Nucleus accumbens (tissue), 56 donors: ENCODE results near the gene INPP5D.
"Not testable (repeated sequence)": the region's sequence is repeated elsewhere in the genome, so short reads cannot be mapped to it uniquely, and the experiment has no call there.

Source experiments
- DNase-seq, 56 donors: peaks; one replicate each; lab custom pipeline; 2025; lab: John Stamatoyannopoulos, UW

Gene INPP5D

GRCh38 chr2:233049194-233049761 is 10.9 kb upstream of the INPP5D start:
- DNase-seq: no peak

- DNase-seq: no peak
These were observed 8.6 kb upstream of the INPP5D start for GRCh38 chr2:233051241-233052149.

GRCh38 chr2:233052517-233052916 is 7.6 kb upstream of the INPP5D start:
- not testable (repeated sequence) for DNase-seq

GRCh38 chr2:233053928-233054784 is 6.0 kb upstream of the INPP5D start:
- peak in 31 of 56 donors; percentile 9 to 72 (median 37) for DNase-seq

- DNase-seq: no peak
These were observed 4.8 kb upstream of the INPP5D start for GRCh38 chr2:233055362-233055761.

GRCh38 chr2:233056961-233057605 is 3.1 kb upstream of the INPP5D start:
- no peak for DNase-seq

- DNase-seq: no peak
These were observed 1.2 kb upstream of the INPP5D start for GRCh38 chr2:233058717-233059546.

- DNase-seq: no peak
These were observed 670 bp upstream of the INPP5D start for GRCh38 chr2:233059547-233059796.

- DNase-seq: no peak
These were observed 398 bp downstream of the INPP5D start for GRCh38 chr2:233060501-233060979.

- DNase-seq: no peak
These were observed 943 bp downstream of the INPP5D start for GRCh38 chr2:233060980-233061590.

GRCh38 chr2:233061591-233062450 is 1.7 kb downstream of the INPP5D start:
- peak in 2 of 56 donors; percentile 24 to 26 for DNase-seq

GRCh38 chr2:233062451-233062850 is 2.3 kb downstream of the INPP5D start:
- no peak for DNase-seq

GRCh38 chr2:233062946-233063268 is 2.8 kb downstream of the INPP5D start:
- no peak for DNase-seq

GRCh38 chr2:233063269-233063975 is 3.3 kb downstream of the INPP5D start:
- no peak for DNase-seq

- peak in 1 of 56 donors; percentile 17 for DNase-seq
These were observed 3.9 kb downstream of the INPP5D start for GRCh38 chr2:233063976-233064411.

- no peak for DNase-seq
These were observed 4.5 kb downstream of the INPP5D start for GRCh38 chr2:233064530-233065199.

- not testable (repeated sequence) for DNase-seq
These were observed 5.1 kb downstream of the INPP5D start for GRCh38 chr2:233065200-233065589.
